Measurements from ENCODE around the gene RPS17.
"Not testable (repeated sequence)": the region's sequence is repeated elsewhere in the genome, so short reads cannot be mapped to it uniquely, and the experiment has no call there.

RPS17 gene

GRCh38 chr15:82535151-82535550 is 5.1 kb downstream of the RPS17 start:
- H3K36me3 ChIP-seq (ENCODE audit: control insufficient read depth, insufficient read depth, low read length), result peaks cover 69% of the 10 kb centered on the region
- not testable (repeated sequence) for H3K4me3 ChIP-seq (ENCODE audit: low read depth, low read length); H3K9me3 ChIP-seq (ENCODE audit: control insufficient read depth, insufficient read depth, low read length); H3K27me3 ChIP-seq (ENCODE audit: control insufficient read depth, insufficient read depth, low read length); H3K9ac ChIP-seq (ENCODE audit: low read depth, low read length); H3K4me1 ChIP-seq (ENCODE audit: control insufficient read depth, insufficient read depth, low read length); H3K27ac ChIP-seq (ENCODE audit: low read depth, low read length)

- H3K4me3 ChIP-seq (ENCODE audit: low read depth, low read length); H3K27ac ChIP-seq (ENCODE audit: low read depth, low read length); H3K27me3 ChIP-seq (ENCODE audit: control insufficient read depth, insufficient read depth, low read length); H3K9ac ChIP-seq (ENCODE audit: low read depth, low read length); H3K9me3 ChIP-seq (ENCODE audit: control insufficient read depth, insufficient read depth, low read length); H3K4me1 ChIP-seq (ENCODE audit: control insufficient read depth, insufficient read depth, low read length): not testable (repeated sequence)
- peaks cover 66% of the 10 kb centered on the region for H3K36me3 ChIP-seq (ENCODE audit: control insufficient read depth, insufficient read depth, low read length)
These were observed 5.8 kb downstream of the RPS17 start for GRCh38 chr15:82534457-82534861.

GRCh38 chr15:82533801-82534200 is 6.5 kb downstream of the RPS17 start:
- Histone ChIP-seq H3K9me3 (ENCODE audit: control insufficient read depth, insufficient read depth, low read length) (no peaks in the 10 kb centered on the region), H3K27me3 (ENCODE audit: control insufficient read depth, insufficient read depth, low read length) (no peaks in the 10 kb centered on the region), H3K36me3 (ENCODE audit: control insufficient read depth, insufficient read depth, low read length) (peaks cover 61% of the 10 kb centered on the region), H3K27ac (ENCODE audit: low read depth, low read length) (no peak overlapping the region), H3K9ac (ENCODE audit: low read depth, low read length) (no peak overlapping the region), H3K4me1 (ENCODE audit: control insufficient read depth, insufficient read depth, low read length) (peaks cover 9% of the 10 kb centered on the region), H3K4me3 (ENCODE audit: low read depth, low read length) (no peak overlapping the region)

- Histone ChIP-seq H3K4me3 (ENCODE audit: low read depth, low read length) (no peak overlapping the region), H3K27me3 (ENCODE audit: control insufficient read depth, insufficient read depth, low read length) (no peaks in the 10 kb centered on the region), H3K9me3 (ENCODE audit: control insufficient read depth, insufficient read depth, low read length) (no peaks in the 10 kb centered on the region), H3K27ac (ENCODE audit: low read depth, low read length) (no peak overlapping the region), H3K4me1 (ENCODE audit: control insufficient read depth, insufficient read depth, low read length) (peaks cover 3% of the 10 kb centered on the region), H3K36me3 (ENCODE audit: control insufficient read depth, insufficient read depth, low read length) (peaks cover 53% of the 10 kb centered on the region), H3K9ac (ENCODE audit: low read depth, low read length) (no peak overlapping the region)
These were observed 7.2 kb downstream of the RPS17 start for GRCh38 chr15:82532991-82533481.

GRCh38 chr15:82532383-82532990 is 7.8 kb downstream of the RPS17 start:
- no peaks in the 10 kb centered on the region for H3K9me3 ChIP-seq (ENCODE audit: control insufficient read depth, insufficient read depth, low read length)
- H3K27me3 ChIP-seq (ENCODE audit: control insufficient read depth, insufficient read depth, low read length), result no peaks in the 10 kb centered on the region
- H3K9ac ChIP-seq (ENCODE audit: low read depth, low read length), result no peak overlapping the region
- H3K4me3 ChIP-seq (ENCODE audit: low read depth, low read length), result no peak overlapping the region
- no peak overlapping the region for H3K27ac ChIP-seq (ENCODE audit: low read depth, low read length)
- H3K4me1 ChIP-seq (ENCODE audit: control insufficient read depth, insufficient read depth, low read length), result peaks cover 2% of the 10 kb centered on the region; the same call in 1 of the 2 replicates
- peaks cover 48% of the 10 kb centered on the region for H3K36me3 ChIP-seq (ENCODE audit: control insufficient read depth, insufficient read depth, low read length)

GRCh38 chr15:82531496-82532382 is 8.5 kb downstream of the RPS17 start:
- Histone ChIP-seq H3K9ac (ENCODE audit: low read depth, low read length) (no peak overlapping the region), H3K27ac (ENCODE audit: low read depth, low read length) (no peak overlapping the region), H3K36me3 (ENCODE audit: control insufficient read depth, insufficient read depth, low read length) (peaks cover 40% of the 10 kb centered on the region), H3K4me1 (ENCODE audit: control insufficient read depth, insufficient read depth, low read length) (peaks cover 2% of the 10 kb centered on the region; the same call in 1 of the 2 replicates), H3K27me3 (ENCODE audit: control insufficient read depth, insufficient read depth, low read length) (no peaks in the 10 kb centered on the region), H3K9me3 (ENCODE audit: control insufficient read depth, insufficient read depth, low read length) (no peaks in the 10 kb centered on the region), H3K4me3 (ENCODE audit: low read depth, low read length) (no peak overlapping the region)

- Histone ChIP-seq H3K4me1 (ENCODE audit: control insufficient read depth, insufficient read depth, low read length) (peaks cover 2% of the 10 kb centered on the region; the same call in 1 of the 2 replicates), H3K27me3 (ENCODE audit: control insufficient read depth, insufficient read depth, low read length) (no peaks in the 10 kb centered on the region), H3K4me3 (ENCODE audit: low read depth, low read length) (peak overlapping the region; percentile 67), H3K27ac (ENCODE audit: low read depth, low read length) (peak overlapping the region; percentile 20), H3K9me3 (ENCODE audit: control insufficient read depth, insufficient read depth, low read length) (no peaks in the 10 kb centered on the region), H3K9ac (ENCODE audit: low read depth, low read length) (no peak overlapping the region), H3K36me3 (ENCODE audit: control insufficient read depth, insufficient read depth, low read length) (peaks cover 31% of the 10 kb centered on the region)
These were observed 9.5 kb downstream of the RPS17 start for GRCh38 chr15:82530606-82531379.

- no peak overlapping the region for H3K4me3 ChIP-seq (ENCODE audit: low read depth, low read length)
- H3K4me1 ChIP-seq (ENCODE audit: control insufficient read depth, insufficient read depth, low read length), result peaks cover 2% of the 10 kb centered on the region; the same call in 1 of the 2 replicates
- no peak overlapping the region for H3K27ac ChIP-seq (ENCODE audit: low read depth, low read length)
- H3K9me3 ChIP-seq (ENCODE audit: control insufficient read depth, insufficient read depth, low read length), result no peaks in the 10 kb centered on the region
- H3K36me3 ChIP-seq (ENCODE audit: control insufficient read depth, insufficient read depth, low read length), result peaks cover 25% of the 10 kb centered on the region
- no peaks in the 10 kb centered on the region for H3K27me3 ChIP-seq (ENCODE audit: control insufficient read depth, insufficient read depth, low read length)
- no peak overlapping the region for H3K9ac ChIP-seq (ENCODE audit: low read depth, low read length)
These were observed 10.3 kb downstream of the RPS17 start for GRCh38 chr15:82530006-82530405.

GRCh38 chr15:82513587-82513986 is 26.7 kb downstream of the RPS17 start:
- H3K27ac ChIP-seq (ENCODE audit: low read depth, low read length); H3K9ac ChIP-seq (ENCODE audit: low read depth, low read length); H3K4me1 ChIP-seq (ENCODE audit: control insufficient read depth, insufficient read depth, low read length); H3K9me3 ChIP-seq (ENCODE audit: control insufficient read depth, insufficient read depth, low read length); H3K27me3 ChIP-seq (ENCODE audit: control insufficient read depth, insufficient read depth, low read length); H3K36me3 ChIP-seq (ENCODE audit: control insufficient read depth, insufficient read depth, low read length); H3K4me3 ChIP-seq (ENCODE audit: low read depth, low read length): not testable (repeated sequence)

- not testable (repeated sequence) for H3K36me3 ChIP-seq (ENCODE audit: control insufficient read depth, insufficient read depth, low read length); H3K9me3 ChIP-seq (ENCODE audit: control insufficient read depth, insufficient read depth, low read length); H3K27me3 ChIP-seq (ENCODE audit: control insufficient read depth, insufficient read depth, low read length); H3K4me1 ChIP-seq (ENCODE audit: control insufficient read depth, insufficient read depth, low read length); H3K4me3 ChIP-seq (ENCODE audit: low read depth, low read length); H3K9ac ChIP-seq (ENCODE audit: low read depth, low read length); H3K27ac ChIP-seq (ENCODE audit: low read depth, low read length)
These were observed 32.6 kb downstream of the RPS17 start for GRCh38 chr15:82507693-82508092.

All from HUES48 (cell line).